Body of pancreas (tissue), 4 donors: Measurements from ENCODE around the gene NTN5.

Experiments
- CTCF ChIP-seq, 7 experiments: fragments of 450-650 bp in 4 of 7; fragments of 200-600 bp in 3 of 7; sonication (generic) in 3 of 7; IDR thresholded peaks; one replicate each; pipeline ENCODE4 v1.5.1; 2016 to 2019; ENCODE audit warnings: antibody characterized with exemption in 7 of 7
- POLR2A ChIP-seq, 3 donors: fragments of 450-650 bp; IDR thresholded peaks; one replicate each; pipeline ENCODE4 v1.6.1; 2016; ENCODE audit warnings: antibody characterized with exemption in 3 of 3, mild to moderate bottlenecking in 2 of 3

GRCh38 chr19:48617146-48617937, 55.5 kb downstream of the NTN5 start:
- TF ChIP-seq CTCF (IDR thresholded peaks at IDR 0.05), result no peak
- TF ChIP-seq POLR2A (IDR thresholded peaks at IDR 0.05), result no peak
